Uterus (tissue), 4 donors: ENCODE data around the gene MAGEA9. TPM values are rescaled to one million over a fixed set of nuclear protein-coding genes. Genes with fewer than 3 reads are reported as not detected.

Experiments
- DNase-seq, 2 donors: peaks; one replicate each; pipeline ENCODE4 v3.0.0-alpha.2; 2019 to 2020
- H3K27ac ChIP-seq, 2 donors: fragments of 200-600 bp; sonication (generic); 1 replicate in 1 of 2; 2 replicates in 1 of 2; pipeline ENCODE4 v1.5.1; 2016 to 2018
- H3K27me3 ChIP-seq, 2 donors: fragments of 200-600 bp; sonication (generic); one replicate each; pipeline ENCODE4 v1.5.1; 2018 to 2019; ENCODE audit warnings: control low read depth in 1 of 2
- H3K36me3 ChIP-seq, 2 donors: fragments of 200-600 bp; sonication (generic); one replicate each; pipeline ENCODE4 v1.5.1; 2019; ENCODE audit warnings: control low read depth in 1 of 2
- H3K4me1 ChIP-seq, 2 donors: fragments of 200-600 bp; sonication (generic); one replicate each; pipeline ENCODE4 v1.5.1; 2018 to 2019; ENCODE audit warnings: control low read depth in 1 of 2
- H3K4me3 ChIP-seq, 2 donors: fragments of 200-600 bp; sonication (generic); 1 replicate in 1 of 2; 2 replicates in 1 of 2; pipeline ENCODE4 v1.5.1; 2018 to 2019; ENCODE audit warnings: mild to moderate bottlenecking in 1 of 2
- H3K9me3 ChIP-seq, 2 donors: fragments of 200-600 bp; sonication (generic); one replicate each; pipeline ENCODE4 v1.5.1; 2019; ENCODE audit warnings: control low read depth in 1 of 2
- POLR2A ChIP-seq, 2 donors: fragments of 450-650 bp; IDR thresholded peaks; one replicate each; pipeline ENCODE4 v1.6.1; 2016; ENCODE audit warnings: antibody characterized with exemption in 2 of 2, mild to moderate bottlenecking in 1 of 2, moderate library complexity in 1 of 2
- intact Hi-C: fragments of 100-400 bp; cut with DNase I; formaldehyde crosslinking; loops from one replicate; pipeline ENCODE4 v1.15.1; 2023; ENCODE audit warnings: low total_unique reads
- total RNA-seq, 4 donors: library from RNA; depleted of rRNA in 3 of 4; stranded (reverse); fragments of >200 nt in 3 of 4; gene quantifications; one replicate each; pipeline versions ENCODE4 v1.1.0 to v1.2.4, GENCODE V29; 2014 to 2023
- TF ChIP-seq, protein P1 (sequence below), 4 experiments: fragments of 200-600 bp in 2 of 4; fragments of 450-650 bp in 2 of 4; sonication (generic) in 2 of 4; IDR thresholded peaks; one replicate each; pipeline ENCODE4 v1.5.1; 2016 to 2019; ENCODE audit warnings: antibody characterized with exemption in 4 of 4, mild to moderate bottlenecking in 2 of 4, moderate library complexity in 1 of 4
- donor health status: DM: yes; HTN: yes; CAD: no.

The MAGEA9 gene
- total RNA-seq, 4 donors from 2014 or later = not detected

DNA sequence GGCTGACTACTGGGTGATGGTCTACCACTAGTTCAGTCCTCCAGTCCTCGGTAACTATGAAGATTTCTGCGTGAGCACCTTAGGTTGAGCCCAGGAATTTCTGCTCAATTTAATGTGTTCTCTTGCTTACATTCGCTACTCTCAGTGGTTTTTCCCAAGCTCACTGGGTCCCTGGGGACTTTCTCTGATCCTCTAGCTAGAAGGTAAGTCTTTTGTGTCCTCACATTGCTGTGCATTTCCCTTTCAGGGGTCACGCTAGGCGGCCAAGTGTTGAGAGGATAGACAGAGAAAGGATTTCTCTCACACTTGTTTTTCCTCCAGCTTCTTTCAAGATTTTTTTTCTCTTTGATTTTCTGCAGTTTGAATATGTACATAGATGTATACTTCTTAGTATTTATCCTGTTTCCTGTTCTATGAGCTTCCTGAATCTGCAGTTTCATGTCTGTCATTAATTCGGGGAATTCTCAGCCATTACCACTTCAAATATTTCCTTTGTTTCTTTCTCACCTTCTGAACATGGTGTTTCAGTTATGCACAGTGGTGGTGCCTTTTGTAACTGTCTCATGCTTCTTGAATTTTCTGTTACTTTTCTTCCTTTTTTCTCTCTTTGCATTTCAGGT is 17.5 kb downstream of the MAGEA9 start:
- intact Hi-C loops = no loop called here
- Histone ChIP-seq H3K27ac (no peak overlapping the region), H3K4me3 (no peak overlapping the region), H3K9me3 (no peaks in the 10 kb centered on the region), H3K27me3 (no peaks in the 10 kb centered on the region), H3K4me1 (no peaks in the 10 kb centered on the region), H3K36me3 (no peaks in the 10 kb centered on the region)
- TF ChIP-seq, protein P1, sequence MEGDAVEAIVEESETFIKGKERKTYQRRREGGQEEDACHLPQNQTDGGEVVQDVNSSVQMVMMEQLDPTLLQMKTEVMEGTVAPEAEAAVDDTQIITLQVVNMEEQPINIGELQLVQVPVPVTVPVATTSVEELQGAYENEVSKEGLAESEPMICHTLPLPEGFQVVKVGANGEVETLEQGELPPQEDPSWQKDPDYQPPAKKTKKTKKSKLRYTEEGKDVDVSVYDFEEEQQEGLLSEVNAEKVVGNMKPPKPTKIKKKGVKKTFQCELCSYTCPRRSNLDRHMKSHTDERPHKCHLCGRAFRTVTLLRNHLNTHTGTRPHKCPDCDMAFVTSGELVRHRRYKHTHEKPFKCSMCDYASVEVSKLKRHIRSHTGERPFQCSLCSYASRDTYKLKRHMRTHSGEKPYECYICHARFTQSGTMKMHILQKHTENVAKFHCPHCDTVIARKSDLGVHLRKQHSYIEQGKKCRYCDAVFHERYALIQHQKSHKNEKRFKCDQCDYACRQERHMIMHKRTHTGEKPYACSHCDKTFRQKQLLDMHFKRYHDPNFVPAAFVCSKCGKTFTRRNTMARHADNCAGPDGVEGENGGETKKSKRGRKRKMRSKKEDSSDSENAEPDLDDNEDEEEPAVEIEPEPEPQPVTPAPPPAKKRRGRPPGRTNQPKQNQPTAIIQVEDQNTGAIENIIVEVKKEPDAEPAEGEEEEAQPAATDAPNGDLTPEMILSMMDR (IDR thresholded peaks at IDR 0.05) = no peak
- TF ChIP-seq POLR2A (IDR thresholded peaks at IDR 0.05) = no peak
- DNase-seq = no peak

DNA sequence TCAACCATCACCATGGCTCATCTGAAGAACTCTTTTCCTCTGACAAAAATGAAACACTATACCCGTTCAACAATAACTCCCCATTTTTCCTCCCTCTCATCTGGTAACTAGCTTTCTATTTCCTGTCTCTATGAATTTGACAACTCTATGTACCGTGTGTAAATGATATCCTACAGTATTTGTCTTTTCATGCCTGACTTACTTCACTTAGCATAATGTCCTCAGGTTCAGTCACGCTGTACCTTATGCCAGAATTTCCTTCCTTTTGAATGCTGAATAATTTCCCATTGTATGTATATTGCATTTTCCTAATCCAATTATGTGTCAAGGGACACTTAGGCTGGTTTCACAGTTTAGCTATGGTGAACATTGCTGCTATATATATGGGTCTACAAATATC is 18.2 kb downstream of the MAGEA9 start:
- intact Hi-C loops = no loop called here
- no peaks in the 10 kb centered on the region for H3K36me3 ChIP-seq

DNA sequence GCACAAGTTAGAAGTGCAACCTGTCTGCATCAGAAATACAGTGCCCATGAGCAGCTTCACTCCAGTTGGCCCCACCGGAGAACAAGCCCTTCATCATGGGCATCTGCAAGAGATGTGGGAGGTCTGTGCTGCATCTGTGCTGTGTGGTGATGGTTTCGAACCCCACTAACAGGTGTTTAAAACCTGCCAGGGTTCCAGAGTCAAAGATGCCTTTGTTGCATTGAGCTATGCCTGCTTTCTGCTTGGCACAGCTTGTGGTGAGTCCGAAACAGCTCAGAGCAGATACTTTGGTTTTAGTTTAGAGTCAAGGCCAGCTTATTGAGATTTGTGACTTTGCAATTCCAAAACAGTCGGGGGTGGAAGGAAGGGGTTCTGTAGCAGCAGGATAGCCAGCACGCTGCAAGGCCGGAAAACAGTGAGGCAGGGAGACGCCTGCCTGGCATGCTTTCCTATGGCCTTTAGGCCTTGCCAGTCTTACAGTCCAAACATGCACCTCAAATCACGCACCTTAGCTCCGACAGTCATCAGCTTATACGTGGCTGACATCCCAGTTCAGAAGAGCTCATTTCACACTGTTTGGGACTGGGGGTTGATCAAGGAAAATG is 21.8 kb downstream of the MAGEA9 start:
- TF ChIP-seq, protein P1 (IDR thresholded peaks at IDR 0.05) = no peak
- no peak for TF ChIP-seq POLR2A (IDR thresholded peaks at IDR 0.05)
- Histone ChIP-seq H3K4me1 (no peaks in the 10 kb centered on the region), H3K4me3 (no peak overlapping the region), H3K27ac (no peak overlapping the region), H3K9me3 (no peaks in the 10 kb centered on the region), H3K27me3 (no peaks in the 10 kb centered on the region), H3K36me3 (no peaks in the 10 kb centered on the region)
- no peak for DNase-seq
- intact Hi-C loops = no loop called here

More for the DNA sequence above, 18.2 kb downstream of the MAGEA9 start:
- H3K4me1 ChIP-seq = no peaks in the 10 kb centered on the region
- TF ChIP-seq, protein P1 (IDR thresholded peaks at IDR 0.05) = no peak
- no peak for TF ChIP-seq POLR2A (IDR thresholded peaks at IDR 0.05)
- H3K9me3 ChIP-seq = no peaks in the 10 kb centered on the region
- no peak overlapping the region for H3K27ac ChIP-seq
- no peak overlapping the region for H3K4me3 ChIP-seq
- no peaks in the 10 kb centered on the region for H3K27me3 ChIP-seq
- no peak for DNase-seq

DNA sequence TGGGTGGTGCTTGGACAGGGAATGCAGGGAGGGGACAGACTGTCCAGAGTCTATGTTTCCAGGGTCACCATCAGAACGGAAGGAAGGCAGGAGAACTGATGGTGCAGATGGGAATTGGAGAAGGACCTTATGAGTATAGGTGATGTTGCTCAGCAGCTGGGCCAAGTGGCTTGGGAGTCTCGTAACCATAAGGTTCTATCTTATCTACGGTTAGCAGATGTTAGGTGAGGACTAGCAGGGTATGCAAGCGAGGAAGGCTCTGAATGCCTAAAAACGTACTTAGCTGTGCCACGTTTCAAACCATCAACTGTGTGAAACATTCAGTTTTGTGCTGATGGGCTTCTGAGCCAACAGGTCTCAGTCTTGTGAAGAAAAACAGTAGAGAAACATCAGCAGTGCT is 22.4 kb downstream of the MAGEA9 start:
- no peaks in the 10 kb centered on the region for H3K9me3 ChIP-seq
- H3K27me3 ChIP-seq = no peaks in the 10 kb centered on the region
- H3K4me3 ChIP-seq = no peak overlapping the region
- intact Hi-C loops = no loop called here
- TF ChIP-seq, protein P1 (IDR thresholded peaks at IDR 0.05) = no peak
- no peak for TF ChIP-seq POLR2A (IDR thresholded peaks at IDR 0.05)
- H3K4me1 ChIP-seq = no peaks in the 10 kb centered on the region
- H3K36me3 ChIP-seq = no peaks in the 10 kb centered on the region
- DNase-seq = no peak
- H3K27ac ChIP-seq = no peak overlapping the region

DNA sequence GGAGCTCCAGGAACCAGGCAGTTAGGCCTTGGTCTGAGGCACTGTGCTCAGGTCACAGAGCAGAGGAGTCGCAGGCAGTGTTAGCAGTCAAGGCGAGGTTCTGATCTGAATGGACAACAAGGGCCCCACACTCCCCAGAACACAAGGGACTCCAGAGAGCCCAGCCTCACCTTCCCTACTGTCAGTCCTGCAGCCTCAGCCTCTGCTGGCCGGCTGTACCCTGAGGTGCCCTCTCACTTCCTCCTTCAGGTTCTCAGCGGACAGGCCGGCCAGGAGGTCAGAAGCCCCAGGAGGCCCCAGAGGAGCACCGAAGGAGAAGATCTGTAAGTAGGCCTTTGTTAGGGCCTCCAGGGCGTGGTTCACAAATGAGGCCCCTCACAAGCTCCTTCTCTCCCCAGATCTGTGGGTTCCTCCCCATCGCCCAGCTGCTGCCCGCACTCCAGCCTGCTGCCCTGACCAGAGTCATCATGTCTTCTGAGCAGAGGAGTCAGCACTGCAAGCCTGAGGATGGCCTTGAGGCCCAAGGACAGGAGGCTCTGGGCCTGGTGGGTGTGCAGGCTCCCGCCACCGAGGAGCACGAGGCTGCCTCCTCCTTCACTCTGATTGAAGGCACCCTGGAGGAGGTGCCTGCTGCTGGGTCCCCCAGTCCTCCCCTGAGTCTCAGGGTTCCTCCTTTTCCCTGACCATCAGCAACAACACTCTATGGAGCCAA is 26.2 kb downstream of the MAGEA9 start:
- intact Hi-C loops = no loop called here
- DNase-seq = no peak

More for the DNA sequence above, 26.2 kb downstream of the MAGEA9 start:
- Histone ChIP-seq H3K36me3 (no peaks in the 10 kb centered on the region), H3K4me1 (no peaks in the 10 kb centered on the region), H3K9me3 (no peaks in the 10 kb centered on the region), H3K27ac (no peak overlapping the region), H3K27me3 (no peaks in the 10 kb centered on the region), H3K4me3 (no peak overlapping the region)
- TF ChIP-seq, protein P1 (IDR thresholded peaks at IDR 0.05) = no peak
- TF ChIP-seq POLR2A (IDR thresholded peaks at IDR 0.05) = no peak
